Parathyroid adenoma (tissue), 2 donors: ENCODE measurements around the gene TOP1.

Experiments
- H2AFZ ChIP-seq: fragments of 300-600 bp; sonication (generic); one replicate; pipeline ENCODE4 v1.7.0; 2017; ENCODE audit warnings: antibody characterized with exemption, mild to moderate bottlenecking
- H3K27ac ChIP-seq: fragments of 300-600 bp; sonication (generic); one replicate; pipeline ENCODE4 v1.7.0; 2017
- H3K27me3 ChIP-seq: fragments of 300-600 bp; sonication (generic); one replicate; pipeline ENCODE4 v1.7.0; 2017; ENCODE audit warnings: low read length; ENCODE audit not compliant: control insufficient read depth, insufficient read depth
- H3K36me3 ChIP-seq: fragments of 300-600 bp; sonication (generic); one replicate; pipeline ENCODE4 v1.7.0; 2017; ENCODE audit warnings: low read length; ENCODE audit not compliant: control insufficient read depth, insufficient read depth
- H3K4me1 ChIP-seq: fragments of 300-600 bp; sonication (generic); one replicate; pipeline ENCODE4 v1.7.0; 2017; ENCODE audit warnings: control low read depth
- H3K4me2 ChIP-seq: fragments of 300-600 bp; sonication (generic); one replicate; pipeline ENCODE4 v1.7.0; 2017; ENCODE audit warnings: low read length
- H3K4me3 ChIP-seq: fragments of 300-600 bp; sonication (generic); one replicate; pipeline ENCODE4 v1.7.0; 2017; ENCODE audit warnings: low read depth, low read length
- H3K79me2 ChIP-seq: fragments of 300-600 bp; sonication (generic); one replicate; pipeline ENCODE4 v1.7.0; 2017; ENCODE audit warnings: control low read depth
- H3K9ac ChIP-seq: fragments of 300-600 bp; sonication (generic); one replicate; pipeline ENCODE4 v1.7.0; 2017; ENCODE audit warnings: mild to moderate bottlenecking
- H3K9me3 ChIP-seq: fragments of 300-600 bp; sonication (generic); one replicate; pipeline ENCODE4 v1.7.0; 2017; ENCODE audit warnings: low read length; ENCODE audit not compliant: control insufficient read depth
- CTCF ChIP-seq: fragments of 300-600 bp; sonication (generic); IDR thresholded peaks from one replicate; pipeline ENCODE4 v1.7.0; 2017; ENCODE audit warnings: antibody characterized with exemption, mild to moderate bottlenecking
- donor health status: primary hyperparathyroidism.

The TOP1 gene

DNA sequence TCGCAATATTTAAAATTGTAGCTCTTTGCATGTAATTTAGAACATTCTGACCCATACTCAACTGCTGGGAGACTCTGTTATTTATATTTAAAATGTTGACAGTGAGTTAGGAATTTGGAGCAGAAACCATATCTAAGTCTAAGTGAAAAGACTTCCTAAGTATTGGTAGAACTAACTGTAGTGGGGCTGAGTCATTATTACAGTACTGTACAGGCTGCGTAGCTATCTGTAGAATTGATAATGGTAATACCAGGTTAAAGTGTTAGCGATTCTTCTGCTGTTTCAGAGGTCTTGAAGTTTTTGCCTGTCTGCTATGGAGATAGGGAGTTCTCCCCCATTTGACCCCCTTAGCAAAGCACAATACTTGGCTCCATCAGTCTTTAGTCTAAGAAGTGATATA is 3.6 kb downstream of the TOP1 start:
- Histone ChIP-seq H3K27ac (no peak overlapping the region), H3K27me3 (no peaks in the 10 kb centered on the region), H3K4me1 (peaks cover 20% of the 10 kb centered on the region), H3K9me3 (no peaks in the 10 kb centered on the region), H3K79me2 (peaks cover 69% of the 10 kb centered on the region), H3K4me3 (no peak overlapping the region), H3K4me2 (peak overlapping the region; percentile 24), H3K36me3 (no peaks in the 10 kb centered on the region), H3K9ac (no peak overlapping the region), H2AFZ (no peak overlapping the region)
- TF ChIP-seq CTCF: no peak

- H3K9me3 ChIP-seq: no peaks in the 10 kb centered on the region
- no peak for TF ChIP-seq CTCF
- peaks cover 20% of the 10 kb centered on the region for H3K4me1 ChIP-seq
Observed at GRCh38 chr20:41034239-41034638, 5.6 kb downstream of the TOP1 start.

DNA sequence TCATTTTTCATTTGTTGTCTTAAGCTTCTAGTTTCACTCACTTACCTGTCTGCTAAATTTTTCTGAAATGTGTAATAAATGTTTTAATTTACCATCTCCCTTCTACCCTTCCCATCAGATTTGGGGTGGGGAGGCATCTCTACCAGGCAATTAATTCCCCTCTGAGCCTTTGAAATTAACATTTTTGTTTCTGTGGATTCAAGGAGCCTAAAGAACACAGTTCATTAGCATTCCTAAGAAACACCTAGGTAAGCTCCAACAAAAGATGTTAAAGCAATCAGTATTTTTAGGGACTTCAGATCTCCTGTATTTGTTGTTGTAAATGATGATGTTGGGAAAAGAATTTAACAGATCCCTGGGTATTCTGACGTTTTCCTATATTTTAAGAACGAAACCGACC is 6.6 kb downstream of the TOP1 start:
- Histone ChIP-seq H3K27ac (no peak overlapping the region), H3K36me3 (no peaks in the 10 kb centered on the region), H3K27me3 (no peaks in the 10 kb centered on the region), H3K4me2 (no peak overlapping the region), H3K9me3 (no peaks in the 10 kb centered on the region), H3K79me2 (peaks cover 84% of the 10 kb centered on the region), H3K9ac (no peak overlapping the region), H3K4me1 (peaks cover 20% of the 10 kb centered on the region), H2AFZ (no peak overlapping the region), H3K4me3 (no peak overlapping the region)
- TF ChIP-seq CTCF: no peak

More at GRCh38 chr20:41034239-41034638, 5.6 kb downstream of the TOP1 start:
- H2AFZ ChIP-seq: no peak overlapping the region
- no peak overlapping the region for H3K27ac ChIP-seq
- H3K36me3 ChIP-seq: no peaks in the 10 kb centered on the region
- H3K4me2 ChIP-seq: no peak overlapping the region
- H3K79me2 ChIP-seq: peaks cover 83% of the 10 kb centered on the region
- H3K9ac ChIP-seq: no peak overlapping the region
- H3K27me3 ChIP-seq: no peaks in the 10 kb centered on the region
- H3K4me3 ChIP-seq: no peak overlapping the region

DNA sequence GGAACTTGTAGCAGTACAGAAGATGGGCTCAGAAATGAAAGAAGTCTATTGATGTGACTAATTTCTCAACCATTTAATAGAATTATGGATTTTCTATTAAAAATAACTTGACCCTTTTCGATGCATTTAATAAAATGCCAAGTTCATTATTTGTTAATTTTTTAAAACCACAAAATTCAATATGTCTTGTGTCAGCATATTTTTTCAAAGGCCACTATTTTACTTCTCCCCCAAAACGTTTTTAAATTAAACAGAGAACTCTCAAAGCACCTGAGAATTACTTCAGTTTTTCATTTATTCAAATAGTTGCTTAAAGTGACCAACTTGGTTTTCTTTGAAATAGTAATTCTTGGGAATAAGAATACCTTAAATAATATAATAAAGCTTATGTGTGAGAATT is 8.6 kb downstream of the TOP1 start:
- H3K9me3 ChIP-seq: no peaks in the 10 kb centered on the region
- H3K9ac ChIP-seq: no peak overlapping the region
- no peak overlapping the region for H2AFZ ChIP-seq
- no peak overlapping the region for H3K27ac ChIP-seq
- peaks cover 76% of the 10 kb centered on the region for H3K79me2 ChIP-seq
- no peak for TF ChIP-seq CTCF
- peaks cover 9% of the 10 kb centered on the region for H3K4me1 ChIP-seq
- H3K4me3 ChIP-seq: no peak overlapping the region
- no peaks in the 10 kb centered on the region for H3K27me3 ChIP-seq
- H3K36me3 ChIP-seq: no peaks in the 10 kb centered on the region
- no peak overlapping the region for H3K4me2 ChIP-seq

GRCh38 chr20:41038149-41038877 is 9.7 kb downstream of the TOP1 start:
- Histone ChIP-seq H3K4me3 (no peak overlapping the region), H3K27ac (no peak overlapping the region)

More at GRCh38 chr20:41038149-41038877, 9.7 kb downstream of the TOP1 start:
- Histone ChIP-seq H3K36me3 (no peaks in the 10 kb centered on the region), H2AFZ (no peak overlapping the region), H3K4me1 (peaks cover 6% of the 10 kb centered on the region), H3K27me3 (no peaks in the 10 kb centered on the region), H3K79me2 (peaks cover 71% of the 10 kb centered on the region), H3K4me2 (no peak overlapping the region), H3K9me3 (no peaks in the 10 kb centered on the region), H3K9ac (no peak overlapping the region)
- no peak for TF ChIP-seq CTCF
